GM21526 (cell line): Measurements from ENCODE around the gene ETV3L.

ENCODE experiments used
- ATAC-seq: cut with Tn5 transposase; IDR thresholded peaks from one replicate; pipeline ENCODE4 v1.9.1; 2021; ENCODE audit warnings: moderate library complexity; ENCODE audit not compliant: unreplicated experiment, low FRiP score

Gene ETV3L

DNA sequence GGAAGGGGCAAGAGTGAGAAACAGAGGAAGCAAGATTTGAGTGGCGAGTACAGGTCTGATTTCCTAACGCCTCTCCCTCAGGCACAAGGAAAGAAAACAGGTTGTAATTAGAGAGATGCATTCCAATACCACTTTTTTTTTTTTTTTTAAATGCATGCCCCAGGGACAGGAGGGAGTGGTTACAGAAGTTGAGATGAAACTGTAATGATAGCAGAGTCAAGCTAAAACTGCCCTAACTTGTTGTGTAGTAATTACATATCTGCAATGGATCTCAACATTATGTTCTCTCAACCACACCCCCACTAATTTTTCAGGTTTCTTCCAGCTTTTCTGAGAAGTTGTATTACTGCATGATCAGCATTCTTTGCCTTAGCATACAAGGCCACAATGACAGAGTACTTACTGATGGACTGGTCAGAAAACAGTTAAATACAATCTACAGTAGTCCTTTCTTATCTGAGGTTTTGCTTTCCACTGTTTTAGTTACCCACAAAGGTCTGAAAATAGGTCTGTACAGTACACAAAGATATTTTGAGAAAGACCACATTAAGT is 33.1 kb upstream of the ETV3L start:
- ATAC-seq = no peak

- ATAC-seq = no peak
These were observed 32.5 kb upstream of the ETV3L start for GRCh38 chr1:157132111-157132510.

DNA sequence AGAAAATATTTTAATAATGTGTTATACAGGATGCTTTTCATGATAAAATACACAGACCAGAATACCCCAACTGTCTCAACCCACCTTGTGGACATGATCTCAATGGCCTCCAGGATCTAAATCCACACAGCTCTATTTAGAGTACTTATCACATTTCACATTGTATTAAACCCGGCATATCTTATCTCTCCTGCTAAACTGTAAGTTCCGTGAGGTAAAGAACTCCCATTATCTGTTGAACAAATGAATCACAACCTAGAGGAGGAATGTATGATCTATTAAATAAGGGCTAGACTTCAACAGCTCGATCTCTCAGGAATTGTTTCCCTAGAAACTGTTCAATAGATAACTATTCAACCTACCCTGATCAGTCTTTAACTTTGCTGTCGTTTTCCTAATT is 31.7 kb upstream of the ETV3L start:
- no peak for ATAC-seq

GRCh38 chr1:157124855-157125254 is 25.2 kb upstream of the ETV3L start:
- ATAC-seq = no peak

- ATAC-seq = no peak
These were observed 19.8 kb upstream of the ETV3L start for GRCh38 chr1:157119448-157119847.

GRCh38 chr1:157119008-157119407 is 19.4 kb upstream of the ETV3L start:
- no peak for ATAC-seq

GRCh38 chr1:157117527-157118057 is 18.0 kb upstream of the ETV3L start:
- ATAC-seq = no peak

GRCh38 chr1:157116737-157117103 is 17.1 kb upstream of the ETV3L start:
- no peak for ATAC-seq

GRCh38 chr1:157115851-157116736 is 16.5 kb upstream of the ETV3L start:
- no peak for ATAC-seq

- ATAC-seq = no peak
These were observed 15.8 kb upstream of the ETV3L start for GRCh38 chr1:157115429-157115838.

- no peak for ATAC-seq
These were observed 14.8 kb upstream of the ETV3L start for GRCh38 chr1:157114183-157115121.

DNA sequence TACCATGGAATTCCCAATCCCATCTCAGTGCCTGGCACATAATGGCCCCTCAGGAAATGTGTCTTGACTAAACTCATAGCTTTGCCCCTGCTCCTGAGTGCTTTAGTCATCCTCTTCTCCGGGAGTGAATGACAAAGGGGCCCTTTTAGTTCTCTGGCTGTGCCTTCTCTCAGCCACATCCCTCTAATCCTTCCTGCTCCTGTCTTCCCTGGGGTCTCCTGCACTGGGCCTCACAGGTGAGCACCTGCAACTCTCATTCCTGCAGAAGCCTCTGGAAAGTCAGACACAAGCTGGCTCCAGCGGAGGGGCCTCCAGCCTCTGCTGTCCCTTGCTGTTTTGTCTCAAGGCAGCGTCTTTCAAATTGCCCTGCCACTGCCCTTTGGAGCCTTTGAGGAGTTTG is 14.0 kb upstream of the ETV3L start:
- no peak for ATAC-seq

DNA sequence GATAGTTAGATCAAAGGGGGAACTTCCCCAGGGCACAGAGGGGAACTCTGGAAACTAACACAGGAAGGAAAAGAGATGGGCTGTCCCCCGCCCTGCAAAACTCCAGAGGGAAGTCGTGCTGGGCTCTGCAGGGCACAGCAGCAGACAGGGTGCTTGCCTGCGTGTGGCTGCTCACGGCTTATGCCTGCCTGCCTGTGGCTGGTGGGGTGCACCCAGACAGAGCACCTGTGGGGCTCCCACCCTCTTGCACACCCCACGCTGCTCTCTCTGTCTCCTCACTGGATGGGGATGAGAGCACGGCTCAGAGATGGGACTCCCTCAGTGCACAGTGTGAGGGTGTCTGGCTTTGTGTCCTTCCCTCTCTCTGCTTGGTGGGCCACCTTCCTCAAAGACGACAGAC is 13.5 kb upstream of the ETV3L start:
- ATAC-seq = no peak

DNA sequence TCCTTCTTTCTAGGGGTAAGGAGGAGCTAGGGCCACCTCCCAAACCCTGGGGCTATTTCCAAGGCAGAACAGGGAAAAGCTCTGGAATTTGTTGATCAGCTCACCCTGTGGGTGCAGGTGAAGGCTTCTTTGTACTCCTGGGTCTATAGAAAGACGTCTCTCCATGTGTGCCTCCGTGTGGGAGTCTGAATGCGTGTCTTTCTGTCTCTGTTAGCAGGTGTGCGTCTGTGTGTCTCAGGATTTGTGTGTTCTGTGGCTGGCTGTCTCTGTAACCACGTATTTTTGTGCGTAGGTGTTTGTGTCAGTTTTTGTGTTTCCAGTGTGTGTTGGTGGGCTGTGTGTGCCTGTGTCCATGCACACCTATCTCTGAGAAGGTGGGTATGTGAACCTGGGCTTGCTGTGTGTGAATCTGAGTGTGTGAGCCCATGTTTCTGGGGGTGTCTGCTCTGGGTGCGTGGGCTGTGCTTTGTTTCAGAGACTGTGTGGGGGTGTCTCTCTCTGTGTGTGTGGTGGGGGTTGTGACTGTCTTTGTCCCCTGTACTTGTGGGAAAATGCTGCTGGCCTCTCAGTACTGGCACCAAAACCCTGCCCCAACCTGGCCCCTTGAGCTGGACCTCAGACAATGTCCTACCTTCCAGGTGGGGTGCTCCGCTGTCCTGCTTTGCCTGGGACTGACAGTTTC is 12.7 kb upstream of the ETV3L start:
- no peak for ATAC-seq

DNA sequence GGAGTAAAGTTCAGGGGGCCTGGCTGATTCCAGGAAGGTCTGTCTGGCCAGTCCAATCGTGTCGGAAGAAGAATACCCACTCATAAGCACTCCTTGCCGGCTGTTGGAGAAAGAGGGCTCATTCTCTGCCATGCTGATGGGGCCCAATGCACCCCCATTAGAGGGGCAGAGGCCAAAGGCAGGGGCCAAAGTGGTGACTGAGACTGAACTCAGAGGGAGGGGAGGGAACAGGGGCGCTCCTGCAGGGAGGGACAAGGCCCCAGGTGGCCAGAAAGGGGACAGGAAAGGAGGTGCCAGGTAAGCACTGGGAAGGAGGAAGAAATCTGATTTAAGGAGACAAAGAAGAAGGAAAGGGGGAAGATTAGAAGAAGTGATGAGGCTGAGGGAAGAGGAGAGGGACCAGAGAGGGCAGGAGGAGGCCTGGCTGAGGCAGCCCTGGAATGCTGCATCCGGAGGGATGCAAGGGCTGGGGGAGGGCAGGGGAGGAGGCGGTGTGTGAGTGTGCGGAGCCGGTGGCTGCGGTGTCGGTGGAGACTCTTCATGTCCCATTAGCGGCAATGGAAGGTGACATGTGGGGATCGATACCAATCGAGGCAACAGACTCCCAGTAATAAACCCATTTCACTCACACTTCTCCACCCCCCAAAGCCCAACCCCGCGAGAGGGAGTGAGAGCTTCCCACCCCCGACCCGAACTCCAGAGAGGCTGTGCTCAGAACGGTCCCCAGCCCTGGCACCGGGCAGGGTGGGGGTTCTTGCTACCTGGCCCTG is 12.0 kb upstream of the ETV3L start:
- ATAC-seq = no peak

DNA sequence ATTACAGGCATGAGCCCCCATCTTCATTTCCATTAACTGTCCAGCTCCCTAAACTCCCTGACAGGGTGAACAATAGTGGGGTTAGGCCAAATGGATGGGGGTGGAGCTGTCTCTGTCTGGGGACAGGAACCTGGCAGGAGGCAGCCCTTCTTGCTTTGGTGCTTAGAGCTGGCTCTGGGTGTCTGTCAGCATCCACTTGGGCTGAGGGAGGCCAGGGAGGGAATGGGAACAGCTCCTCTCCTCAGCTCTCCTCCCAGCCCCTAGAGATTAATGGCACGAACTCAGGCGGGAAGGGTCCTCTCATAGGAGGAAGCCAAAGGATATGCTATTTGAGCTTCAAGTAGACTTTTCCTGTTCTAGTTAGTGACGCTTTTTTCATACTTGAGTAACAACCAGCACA is 11.1 kb upstream of the ETV3L start:
- ATAC-seq = no peak

DNA sequence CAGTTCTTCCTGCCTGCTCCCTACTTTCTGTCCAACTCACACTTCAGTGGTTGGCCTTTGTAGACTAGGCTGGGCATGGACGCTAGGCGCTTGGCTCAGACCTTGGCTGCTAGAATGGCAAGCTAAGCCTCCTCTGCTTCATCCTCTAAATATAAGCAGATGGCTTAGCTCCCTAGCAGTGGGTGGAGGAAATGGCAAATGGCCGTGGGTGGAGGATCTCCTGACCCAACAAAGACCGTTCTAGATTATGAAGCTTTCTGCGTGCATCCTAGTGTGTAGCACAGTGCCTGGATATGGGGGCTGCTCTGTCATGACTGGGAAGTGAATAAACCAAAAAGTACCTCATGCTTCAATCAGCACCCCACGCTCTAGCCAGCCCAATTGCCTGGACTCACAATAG is 10.4 kb upstream of the ETV3L start:
- no peak for ATAC-seq

- ATAC-seq = no peak
These were observed 8.8 kb upstream of the ETV3L start for GRCh38 chr1:157108448-157108847.

- no peak for ATAC-seq
These were observed 8.1 kb upstream of the ETV3L start for GRCh38 chr1:157107702-157108101.

GRCh38 chr1:157106813-157107189 is 7.2 kb upstream of the ETV3L start:
- no peak for ATAC-seq
